Heart right ventricle (tissue), 16 donors: ENCODE results near the gene YBX2. TPM values are rescaled to one million over a fixed set of nuclear protein-coding genes. Genes with fewer than 3 reads are reported as not detected.

Source experiments
- ATAC-seq, 8 donors: fragments of 200-7000 bp; cut with Tn5 transposase; one replicate each; pipeline ENCODE4 v1.9.1; 2020; ENCODE audit warnings: mild to moderate bottlenecking in 8 of 8, moderate library complexity in 8 of 8, moderate number of reproducible peaks in 1 of 8
- DNase-seq, 2 donors: peaks; one replicate each; pipeline ENCODE4 v3.0.0-alpha.2; 2020
- H3K27ac ChIP-seq, 10 donors: fragments of 200-600 bp; sonication (generic) in 2 of 10; one replicate each; pipeline versions ENCODE4 v1.5.0 to v1.8.0; 2020 to 2022; ENCODE audit warnings: mild to moderate bottlenecking in 3 of 10
- H3K27me3 ChIP-seq, 7 donors: fragments of 200-600 bp; one replicate each; pipeline ENCODE4 v1.8.0; 2021 to 2022; ENCODE audit warnings: mild to moderate bottlenecking in 2 of 7
- H3K36me3 ChIP-seq, 9 donors: fragments of 200-600 bp; sonication (generic) in 1 of 9; one replicate each; pipeline versions ENCODE4 v1.5.0 to v1.8.0; 2020 to 2022; ENCODE audit warnings: mild to moderate bottlenecking in 2 of 9
- H3K4me1 ChIP-seq, 9 donors: fragments of 200-600 bp; sonication (generic) in 1 of 9; one replicate each; pipeline versions ENCODE4 v1.5.0 to v1.8.0; 2020 to 2022; ENCODE audit warnings: mild to moderate bottlenecking in 4 of 9
- H3K4me3 ChIP-seq, 10 donors: fragments of 200-600 bp; sonication (generic) in 2 of 10; one replicate each; pipeline versions ENCODE4 v1.5.0 to v1.8.0; 2020 to 2022; ENCODE audit warnings: mild to moderate bottlenecking in 7 of 10, moderate library complexity in 2 of 10
- H3K9me3 ChIP-seq, 11 donors: fragments of 200-600 bp in 10 of 11; sonication (generic) in 2 of 11; one replicate each; pipeline versions ENCODE4 v1.5.0 to v1.8.0; 2013 to 2022; ENCODE audit warnings: mild to moderate bottlenecking in 2 of 11, control low read depth in 1 of 11, moderate library complexity in 1 of 11
- WGBS, 2 donors: extraction: QIAGEN DNeasy Blood & Tissue Kit; methylation state at CpG; one replicate each; pipeline ENCODE4 v1.1.7; 2013; ENCODE audit warnings: inconsistent platforms in 1 of 2; 5-methylcytosine and 5-hydroxymethylcytosine counted together
- intact Hi-C, 10 donors: fragments of 100-400 bp; cut with DNase I; formaldehyde crosslinking; loops; one replicate each; pipeline versions ENCODE4 v1.11.1 to v1.14.2; 2022
- polyA plus RNA-seq, 2 donors: library from polyadenylated mRNA; stranded (reverse); fragments of 200-250 nt; gene quantifications; one replicate each; pipeline ENCODE4 v1.2.3, GENCODE V29; 2013
- total RNA-seq, 10 donors: library from RNA; stranded (reverse); fragmentation: NEBNext Ultra II Directional in 3 of 10; extraction: Animal tissue kit (Norgen Biotek cat#: 25700) in 3 of 10; gene quantifications; one replicate each; pipeline versions ENCODE4 v1.2.1 to v1.2.4, GENCODE V29; 2021 to 2023
- TF ChIP-seq, protein P1 (sequence below), 9 donors: fragments of 200-600 bp; sonication (generic) in 2 of 9; IDR thresholded peaks; one replicate each; pipeline versions ENCODE4 v1.5.0 to v1.8.0; 2021 to 2022; ENCODE audit warnings: antibody characterized with exemption in 9 of 9, mild to moderate bottlenecking in 5 of 9, moderate library complexity in 1 of 9
- donor health status: Arrhythmogenic right ventricular cardiomyopathy.
- donor health status: ischemic (EF 13 %, LVEDD 7.1; RV severe dilation, severe dysfunction).
- donor health status: healthy with polysubstance abuse.
- donor health status: DM: no; HTN: yes; CAD: no.
- donor health status: DM: no; HTN: no; CAD: no.
- donor health status: ischemic (EF 25% LVEDD 6.9; RV normal size, moderate dysfunction).
- donor health status: ischemic (EF 25% LVEDD 5.7; RV mildly dilated, moderate dysfunction).
- donor health status: healthy.
- donor health status: DM: yes; HTN: yes; CAD: no.
- donor health status: Ischemic cardiomyopathy.
- donor health status: ischemic (EF 35%, LVEDD 5.7; RV mildly dilated, moderate dysfunction).
- donor health status: nonischemic (EF 11% LVEDD 7.7; RV severe dilation, severe dysfunction).
- donor health status: DM: yes; HTN: yes; CAD: no.
- donor health status: PGD.
- donor health status: ischemic (EF 29% LVEDD 5.4; RV normal size, mild dysfunction).
- donor health status: nonischemic (EF 23%, LVEDD 6.1; RV moderate dilation, normal function).

The YBX2 gene
- total and polyA plus RNA-seq, 12 donors, result 0.42 to 2.6 (median 1.2) TPM

DNA sequence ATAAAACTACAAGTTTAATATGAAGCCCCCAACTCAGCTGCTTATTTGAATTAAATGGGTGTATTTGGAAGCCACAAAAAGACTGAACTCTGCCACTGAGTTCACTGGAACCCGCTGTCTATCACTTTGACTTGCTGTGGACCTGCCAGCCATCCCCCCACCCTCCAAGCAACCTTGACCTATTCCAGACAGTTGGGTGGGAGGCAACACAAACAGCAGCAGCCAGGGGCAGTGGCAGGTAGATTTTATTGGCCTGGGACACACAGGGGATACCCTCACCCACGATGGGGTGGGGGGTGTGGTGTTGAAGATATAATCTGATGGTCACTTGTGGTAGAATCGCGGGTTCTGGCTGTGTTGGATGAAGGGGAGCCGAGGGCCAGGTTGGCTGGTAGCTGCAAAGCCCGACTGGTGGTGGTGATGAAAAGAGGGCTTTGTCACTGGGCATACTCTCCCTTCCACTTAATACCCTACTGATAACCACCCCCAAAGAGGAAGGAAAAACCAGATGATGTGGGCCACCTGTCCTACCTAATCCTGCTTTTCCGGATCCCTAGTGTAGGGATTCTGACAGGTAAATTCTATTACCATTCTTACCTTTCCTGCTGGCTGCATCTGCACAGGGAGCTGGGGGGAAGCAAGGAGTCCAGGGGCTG, 18.1 kb upstream of the YBX2 start:
- Histone ChIP-seq H3K27me3 (no peaks in the 10 kb centered on the region), H3K9me3 (no peaks in the 10 kb centered on the region), H3K27ac (no peak overlapping the region), H3K4me3 (no peak overlapping the region), H3K4me1 (peaks cover 12 to 72% (median 55%) of the 10 kb centered on the region in 9 donors), H3K36me3 (peaks cover 0 to 68% (median 50%) of the 10 kb centered on the region in 9 donors)
- no peak for DNase-seq
- no peak for ATAC-seq
- intact Hi-C loops, result no loop called here
- 75 to 77% methylated on average over 7 of the region's 7 CpGs for WGBS, 2 donors
- TF ChIP-seq, protein P1, sequence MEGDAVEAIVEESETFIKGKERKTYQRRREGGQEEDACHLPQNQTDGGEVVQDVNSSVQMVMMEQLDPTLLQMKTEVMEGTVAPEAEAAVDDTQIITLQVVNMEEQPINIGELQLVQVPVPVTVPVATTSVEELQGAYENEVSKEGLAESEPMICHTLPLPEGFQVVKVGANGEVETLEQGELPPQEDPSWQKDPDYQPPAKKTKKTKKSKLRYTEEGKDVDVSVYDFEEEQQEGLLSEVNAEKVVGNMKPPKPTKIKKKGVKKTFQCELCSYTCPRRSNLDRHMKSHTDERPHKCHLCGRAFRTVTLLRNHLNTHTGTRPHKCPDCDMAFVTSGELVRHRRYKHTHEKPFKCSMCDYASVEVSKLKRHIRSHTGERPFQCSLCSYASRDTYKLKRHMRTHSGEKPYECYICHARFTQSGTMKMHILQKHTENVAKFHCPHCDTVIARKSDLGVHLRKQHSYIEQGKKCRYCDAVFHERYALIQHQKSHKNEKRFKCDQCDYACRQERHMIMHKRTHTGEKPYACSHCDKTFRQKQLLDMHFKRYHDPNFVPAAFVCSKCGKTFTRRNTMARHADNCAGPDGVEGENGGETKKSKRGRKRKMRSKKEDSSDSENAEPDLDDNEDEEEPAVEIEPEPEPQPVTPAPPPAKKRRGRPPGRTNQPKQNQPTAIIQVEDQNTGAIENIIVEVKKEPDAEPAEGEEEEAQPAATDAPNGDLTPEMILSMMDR (IDR thresholded peaks at IDR 0.05), result no peak

DNA sequence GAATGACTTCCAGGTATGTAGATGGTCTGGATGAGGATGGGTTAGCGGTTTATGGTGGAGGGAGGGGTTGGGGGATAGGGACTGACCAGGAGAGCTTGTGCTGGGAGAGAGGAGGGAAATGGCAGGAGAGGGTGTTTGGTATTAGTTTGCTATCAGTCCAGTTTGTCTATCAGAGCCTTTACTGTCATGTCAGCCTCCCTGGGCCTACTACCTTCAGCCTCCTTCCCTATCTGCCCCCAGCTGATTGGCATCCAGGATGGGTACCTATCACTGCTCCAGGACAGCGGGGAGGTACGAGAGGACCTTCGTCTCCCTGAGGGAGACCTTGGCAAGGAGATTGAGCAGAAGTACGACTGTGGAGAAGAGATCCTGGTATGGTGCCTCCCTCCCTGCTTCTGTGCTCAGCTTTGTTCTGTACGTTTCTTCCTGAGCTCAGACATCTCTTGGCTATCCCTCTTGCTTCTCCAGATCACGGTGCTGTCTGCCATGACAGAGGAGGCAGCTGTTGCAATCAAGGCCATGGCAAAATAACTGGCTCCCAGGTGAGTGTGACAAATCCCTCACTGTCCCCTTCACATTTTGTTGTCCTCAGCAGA, 16.8 kb upstream of the YBX2 start:
- Histone ChIP-seq H3K27ac (no peak overlapping the region), H3K27me3 (no peaks in the 10 kb centered on the region), H3K9me3 (no peaks in the 10 kb centered on the region), H3K36me3 (peaks cover 0 to 55% (median 44%) of the 10 kb centered on the region in 9 donors), H3K4me1 (peaks cover 12 to 76% (median 59%) of the 10 kb centered on the region in 9 donors), H3K4me3 (no peak overlapping the region)
- DNase-seq, result no peak
- no peak for ATAC-seq
- intact Hi-C loops, result no loop called here
- 76 to 89% methylated on average over 7 of the region's 7 CpGs for WGBS, 2 donors
- TF ChIP-seq, protein P1 (IDR thresholded peaks at IDR 0.05), result no peak

DNA sequence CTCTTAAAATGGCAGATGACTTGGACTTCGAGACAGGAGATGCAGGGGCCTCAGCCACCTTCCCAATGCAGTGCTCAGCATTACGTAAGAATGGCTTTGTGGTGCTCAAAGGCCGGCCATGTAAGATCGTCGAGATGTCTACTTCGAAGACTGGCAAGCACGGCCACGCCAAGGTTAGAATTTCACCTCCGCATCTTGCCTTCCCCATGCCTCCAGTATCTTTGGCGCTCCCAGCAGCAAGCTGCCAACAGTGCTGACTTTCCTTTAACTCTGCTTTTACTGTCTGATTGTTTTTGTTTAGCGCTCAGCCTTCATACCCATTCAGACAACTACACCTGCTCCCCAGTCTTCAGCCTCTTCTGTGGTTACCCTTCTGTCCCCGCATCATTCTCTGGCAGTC, 15.2 kb upstream of the YBX2 start:
- Histone ChIP-seq H3K9me3 (no peaks in the 10 kb centered on the region), H3K36me3 (peaks cover 0 to 50% (median 44%) of the 10 kb centered on the region in 9 donors), H3K4me1 (peaks cover 12 to 67% (median 52%) of the 10 kb centered on the region in 9 donors), H3K4me3 (peak overlapping the region in 6 of 10 donors; percentile 76 to 98 (median 94)), H3K27ac (peak overlapping the region in 7 of 10 donors; percentile 87 to 100 (median 96)), H3K27me3 (no peaks in the 10 kb centered on the region)
- ATAC-seq (no peak), DNase-seq (no peak)
- intact Hi-C loops, result loop anchor here in 4 of 10 donors (5.0 to 10.0 kb wide), 5 partner anchors 47 to 265 kb away; partner anchors contain the start of genes CLDN7 (in 1 of the 4), GABARAP (in 1 of the 4), SLC16A11 (in 1 of the 4) and TMEM256 (in 1 of the 4)
- TF ChIP-seq, protein P1 (IDR thresholded peaks at IDR 0.05), result no peak
- 86 to 89% methylated on average over 12 of the region's 12 CpGs for WGBS, 2 donors

DNA sequence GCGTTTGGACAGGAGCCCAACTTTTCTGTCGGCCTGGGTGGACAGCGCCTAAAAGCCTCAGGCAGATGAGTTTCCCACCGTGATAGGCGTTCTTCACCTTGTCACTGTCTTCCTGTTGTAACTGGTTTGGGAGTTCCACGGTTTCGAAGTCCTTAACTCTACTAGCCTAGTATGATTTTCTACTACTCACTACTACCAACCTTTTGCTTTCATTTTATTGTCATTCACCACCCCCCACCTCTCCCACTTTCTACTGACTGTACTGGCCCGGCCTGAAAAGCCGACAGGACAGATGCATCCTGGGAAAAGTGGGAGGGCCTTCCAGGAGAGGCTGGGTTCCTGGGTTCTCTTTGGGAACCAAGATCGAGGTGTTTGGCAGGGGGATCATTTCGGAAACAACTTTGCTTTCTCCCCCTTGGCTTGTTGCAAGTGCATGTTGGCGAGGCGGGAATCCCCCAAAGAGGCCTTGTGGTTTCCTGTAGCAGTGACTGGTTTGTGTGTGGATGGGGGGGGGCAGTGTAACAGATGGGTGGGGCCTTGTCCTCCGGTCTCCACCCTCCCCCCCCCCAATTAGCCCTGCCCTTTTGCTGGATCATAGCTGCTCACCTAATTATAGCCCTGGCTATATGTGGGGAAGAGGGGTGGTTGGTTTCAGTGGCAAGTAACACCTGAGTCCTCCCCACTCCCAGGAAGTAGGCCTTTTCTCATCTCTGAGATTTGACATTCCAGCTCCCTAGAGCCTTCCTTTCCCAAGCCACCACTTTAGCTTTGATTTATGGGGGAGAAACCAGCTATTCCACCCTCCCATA, 14.4 kb upstream of the YBX2 start:
- Histone ChIP-seq H3K36me3 (peaks cover 0 to 47% (median 41%) of the 10 kb centered on the region in 9 donors), H3K4me3 (peak overlapping the region; percentile 76 to 98 (median 91)), H3K27ac (peak overlapping the region in 9 of 10 donors; percentile 87 to 100 (median 99)), H3K27me3 (no peaks in the 10 kb centered on the region), H3K9me3 (no peaks in the 10 kb centered on the region), H3K4me1 (peaks cover 7 to 59% (median 44%) of the 10 kb centered on the region in 9 donors)
- intact Hi-C loops, result loop anchor here in 4 of 10 donors (5.0 to 10.0 kb wide), 5 partner anchors 47 to 264 kb away; partner anchors contain the start of genes CLDN7 (in 1 of the 4), GABARAP (in 1 of the 4), SLC16A11 (in 1 of the 4) and TMEM256 (in 1 of the 4)
- 2 to 4% methylated on average over 14 of the region's 14 CpGs for WGBS, 2 donors
- DNase-seq (peak in 1 of 2 donors; percentile 86), ATAC-seq (peak in 4 of 8 donors; percentile 12 to 25 (median 22))
- TF ChIP-seq, protein P1 (IDR thresholded peaks at IDR 0.05), result no peak
